CD14-positive monocyte (primary cell): ENCODE measurements around the gene UBE2L3. TPM values are rescaled to one million over a fixed set of nuclear protein-coding genes. Genes with fewer than 3 reads are reported as not detected.
"Not testable (repeated sequence)": the region's sequence is repeated elsewhere in the genome, so short reads cannot be mapped to it uniquely, and the experiment has no call there.

ENCODE experiments used
- DNase-seq, 3 donors: peaks; one replicate each; pipeline ENCODE4 v3.0.0-alpha.2; 2011 to 2022
- H2AFZ ChIP-seq: 2 replicates; pipeline ENCODE4 v1.6.0; 2012; ENCODE audit warnings: mild to moderate bottlenecking, low read depth, low read length, inconsistent platforms; ENCODE audit not compliant: insufficient read depth, poor library complexity, severe bottlenecking
- H3K27ac ChIP-seq, 2 donors: 1 replicate in 1 of 2; 2 replicates in 1 of 2; pipeline ENCODE4 v1.5.1; 2012 to 2013; ENCODE audit warnings: low read length in 2 of 2, control low read depth in 1 of 2, inconsistent platforms in 1 of 2, low read depth in 1 of 2, mild to moderate bottlenecking in 1 of 2
- H3K27me3 ChIP-seq, 2 donors: one replicate each; pipeline versions ENCODE4 v1.6.0 to v1.6.1; 2011 to 2013; ENCODE audit warnings: low read length in 2 of 2; ENCODE audit not compliant: control insufficient read depth in 2 of 2, insufficient read depth in 2 of 2
- H3K36me3 ChIP-seq, 2 donors: replicated peaks in 1 of 2; 1 replicate in 1 of 2; 2 replicates in 1 of 2; pipeline versions ENCODE4 v1.5.1 to v1.6.1; 2012 to 2013; ENCODE audit warnings: low read length in 2 of 2, control low read depth in 1 of 2, inconsistent platforms in 1 of 2, mild to moderate bottlenecking in 1 of 2; ENCODE audit not compliant: insufficient read depth in 2 of 2, control insufficient read depth in 1 of 2
- H3K4me1 ChIP-seq, 2 donors: 1 replicate in 1 of 2; 2 replicates in 1 of 2; pipeline versions ENCODE4 v1.5.1 to v1.6.1; 2012 to 2013; ENCODE audit warnings: low read length in 2 of 2, control low read depth in 1 of 2, inconsistent platforms in 1 of 2, mild to moderate bottlenecking in 1 of 2, moderate library complexity in 1 of 2; ENCODE audit not compliant: insufficient read depth in 2 of 2, control insufficient read depth in 1 of 2
- H3K4me2 ChIP-seq: replicated peaks from 2 replicates; pipeline ENCODE3; 2012; ENCODE audit warnings: low read length, moderate library complexity, mild to moderate bottlenecking; ENCODE audit not compliant: poor library complexity, severe bottlenecking; ENCODE audit errors: extremely low read depth
- H3K4me3 ChIP-seq, 3 experiments: fragments of 200-600 bp in 1 of 3; sonication (generic) in 1 of 3; replicated peaks in 1 of 3; 1 replicate in 2 of 3; 2 replicates in 1 of 3; pipeline ENCODE4 v1.5.1; 2011 to 2013; ENCODE audit warnings: low read length in 3 of 3, mild to moderate bottlenecking in 3 of 3, control low read depth in 2 of 3, low read depth in 2 of 3, inconsistent platforms in 1 of 3, moderate library complexity in 1 of 3
- H3K79me2 ChIP-seq: 2 replicates; pipeline ENCODE4 v1.6.0; 2012; ENCODE audit warnings: mild to moderate bottlenecking, control low read depth, inconsistent platforms, low read length, moderate library complexity; ENCODE audit not compliant: insufficient read depth
- H3K9ac ChIP-seq: 2 replicates; pipeline ENCODE4 v1.6.0; 2017; ENCODE audit warnings: low read length, mild to moderate bottlenecking; ENCODE audit not compliant: insufficient read depth, poor library complexity, severe bottlenecking
- H3K9me3 ChIP-seq, 2 donors: replicated peaks in 1 of 2; 1 replicate in 1 of 2; 2 replicates in 1 of 2; pipeline versions ENCODE4 v1.5.1 to v1.6.1; 2012 to 2013; ENCODE audit warnings: low read length in 2 of 2, control low read depth in 1 of 2; ENCODE audit not compliant: control insufficient read depth in 1 of 2, insufficient read depth in 1 of 2
- H4K20me1 ChIP-seq: 2 replicates; pipeline ENCODE4 v1.6.0; 2012; ENCODE audit warnings: mild to moderate bottlenecking, low read length, control low read depth, moderate library complexity; ENCODE audit not compliant: insufficient read depth
- H3K27ac Mint-ChIP-seq, 7 donors: one replicate each; pipeline ENCODE4 v1.8.0; 2020; ENCODE audit warnings: mild to moderate bottlenecking in 7 of 7, mixed read lengths in 7 of 7, moderate library complexity in 6 of 7, inconsistent platforms in 2 of 7
- H3K27me3 Mint-ChIP-seq, 3 donors: one replicate each; pipeline ENCODE4 v1.8.0; 2021 to 2022; ENCODE audit warnings: low read depth in 3 of 3, mild to moderate bottlenecking in 3 of 3, mixed read lengths in 3 of 3, moderate library complexity in 3 of 3, inconsistent platforms in 1 of 3
- H3K36me3 Mint-ChIP-seq, 2 donors: one replicate each; pipeline ENCODE4 v1.8.0; 2020; ENCODE audit warnings: mixed read lengths in 2 of 2, inconsistent platforms in 1 of 2, mild to moderate bottlenecking in 1 of 2
- H3K4me1 Mint-ChIP-seq: one replicate; pipeline ENCODE4 v1.8.0; 2020; ENCODE audit warnings: mild to moderate bottlenecking, mixed read lengths
- H3K4me3 Mint-ChIP-seq, 2 donors: one replicate each; pipeline ENCODE4 v1.8.0; 2020; ENCODE audit warnings: mild to moderate bottlenecking in 2 of 2, mixed read lengths in 2 of 2, moderate library complexity in 1 of 2
- H3K9me3 Mint-ChIP-seq, 7 donors: one replicate each; pipeline ENCODE4 v1.8.0; 2020 to 2022; ENCODE audit warnings: mixed read lengths in 7 of 7, mild to moderate bottlenecking in 6 of 7, moderate library complexity in 6 of 7, inconsistent platforms in 2 of 7
- CTCF ChIP-seq: fragments of 200-600 bp; IDR thresholded peaks from one replicate; pipeline ENCODE4 v1.8.0; 2022; ENCODE audit warnings: antibody characterized with exemption, mild to moderate bottlenecking
- WGBS: methylation state at CpG from one replicate; pipeline ENCODE4 v1.1.5; 2013; ENCODE audit warnings: missing lambda C conversion rate; ENCODE audit not compliant: insufficient coverage; 5-methylcytosine and 5-hydroxymethylcytosine counted together
- intact Hi-C, 2 donors: fragments of 100-400 bp; cut with micrococcal nuclease; formaldehyde crosslinking; loops; one replicate each; pipeline versions ENCODE4 v1.15.0 to v1.15.1; 2023
- polyA plus RNA-seq, 3 donors: library from polyadenylated mRNA; depleted of rRNA in 1 of 3; unstranded in 2 of 3; stranded (reverse) in 1 of 3; fragments of 300-500 nt in 2 of 3; fragments of >200 nt in 1 of 3; fragmentation: Illumina TruSeq in 2 of 3; gene quantifications; 1 replicate in 2 of 3; 2 replicates in 1 of 3; pipeline ENCODE4 v1.2.3, GENCODE V29; 2012 to 2021

UBE2L3 gene
- polyA plus RNA-seq, 3 donors = 19.6 to 88.9 (median 69.6) TPM

DNA sequence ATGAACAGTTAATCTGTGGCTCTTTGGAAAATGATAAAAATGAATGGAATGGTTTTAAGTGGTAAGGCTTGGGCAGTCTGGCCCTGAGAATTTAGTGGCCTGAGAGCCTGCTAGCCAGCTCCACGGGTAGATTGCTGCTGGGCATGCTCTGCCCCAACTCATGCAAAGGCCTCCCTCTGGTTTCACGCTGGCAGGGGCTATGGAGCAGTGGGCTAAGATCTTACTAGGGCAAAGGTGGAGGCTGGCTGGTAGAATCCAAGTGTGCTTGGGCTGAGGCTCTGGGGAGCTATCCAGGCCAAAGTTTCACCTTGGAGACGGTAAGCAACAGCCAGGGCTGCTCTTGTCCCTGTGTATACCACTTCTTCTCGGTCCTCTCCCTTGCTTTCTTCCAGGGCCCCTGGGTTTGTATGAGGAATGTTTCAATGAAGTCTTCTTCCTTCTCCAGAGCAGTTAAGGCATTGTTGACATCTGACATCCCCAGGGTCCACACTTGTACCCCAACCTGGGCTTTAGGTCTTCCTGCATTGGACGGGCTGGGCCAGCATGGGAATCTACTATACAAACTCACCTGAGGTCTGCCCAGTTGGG, 27.4 kb downstream of the UBE2L3 start:
- Histone ChIP-seq H4K20me1 (peaks cover 100% of the 10 kb centered on the region), H3K27ac (no peak overlapping the region), H3K36me3 (peaks cover 31 to 76% of the 10 kb centered on the region in 2 donors), H3K79me2 (peaks cover 100% of the 10 kb centered on the region), H3K4me3 (no peak overlapping the region), H2AFZ (no peak overlapping the region), H3K27me3 (no peaks in the 10 kb centered on the region), H3K4me2 (no peak overlapping the region), H3K9ac (no peak overlapping the region), H3K9me3 (no peaks in the 10 kb centered on the region), H3K4me1 (no peaks in the 10 kb centered on the region)
- Mint-ChIP-seq H3K4me3 (peak overlapping the region in 1 of 2 donors; percentile 31), H3K4me1 (peaks cover 29% of the 10 kb centered on the region), H3K27me3 (peaks cover 0 to 3% (median 0%) of the 10 kb centered on the region in 3 donors), H3K36me3 (peaks cover 49 to 74% of the 10 kb centered on the region in 2 donors), H3K9me3 (peaks cover 0 to 1% (median 0%) of the 10 kb centered on the region in 7 donors), H3K27ac (peak overlapping the region in 2 of 7 donors; percentile 16 to 69)
- WGBS = 94% methylated on average over 2 of the region's 5 CpGs
- no peak for TF ChIP-seq CTCF
- no peak for DNase-seq
- intact Hi-C loops = no loop called here

DNA sequence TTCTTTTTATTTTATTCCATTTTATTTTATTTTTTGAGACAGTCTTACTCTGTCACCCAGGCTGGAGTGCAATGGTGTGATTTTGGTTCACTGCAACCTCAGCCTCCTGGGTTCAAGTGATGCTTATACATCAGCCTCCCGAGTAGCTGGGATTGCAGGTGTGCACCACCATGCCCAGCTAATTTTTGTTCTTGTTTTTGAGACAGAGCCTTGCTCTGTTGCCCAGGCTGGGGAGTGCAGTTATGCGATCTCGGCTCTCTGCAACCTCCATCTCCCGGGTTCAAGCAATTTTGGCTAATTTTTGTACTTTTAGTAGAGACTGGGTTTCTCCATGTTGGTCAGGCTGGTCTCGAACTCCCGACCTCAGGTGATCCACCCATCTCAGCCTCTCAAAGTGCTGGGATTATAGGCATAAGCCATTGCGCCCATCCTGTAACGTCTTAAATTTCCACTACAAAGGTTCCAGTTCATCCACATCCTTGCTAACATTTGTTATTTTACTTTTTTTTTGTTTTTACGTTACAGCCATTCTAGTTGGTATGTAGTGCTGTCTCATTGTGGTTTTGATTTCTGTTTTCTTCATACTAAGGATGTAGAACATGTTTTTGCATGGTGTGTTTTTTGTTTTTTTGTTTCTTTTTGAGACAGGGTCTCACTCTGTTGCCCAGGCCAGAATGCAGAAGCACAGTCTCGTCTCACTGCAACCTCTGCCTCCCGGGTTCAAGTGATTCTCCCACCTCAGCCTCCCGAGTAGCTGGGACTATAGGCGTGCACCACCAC, 29.0 kb downstream of the UBE2L3 start:
- H2AFZ ChIP-seq, H3K4me3 Mint-ChIP-seq, H3K4me2 ChIP-seq, intact Hi-C loops, DNase-seq, H3K27ac ChIP-seq, H3K9me3 Mint-ChIP-seq, H3K4me1 ChIP-seq, H3K9ac ChIP-seq, H3K4me3 ChIP-seq, H3K27me3 Mint-ChIP-seq, H3K27me3 ChIP-seq, H3K9me3 ChIP-seq: not testable (repeated sequence)
- Mint-ChIP-seq H3K4me1 (peaks cover 21% of the 10 kb centered on the region), H3K27ac (peak overlapping the region in 2 of 7 donors; percentile 46 to 72), H3K36me3 (peaks cover 49 to 60% of the 10 kb centered on the region in 2 donors)
- WGBS = 79% methylated on average over 3 of the region's 13 CpGs
- peaks cover 31 to 65% of the 10 kb centered on the region in 2 donors for H3K36me3 ChIP-seq
- peaks cover 100% of the 10 kb centered on the region for H4K20me1 ChIP-seq
- peaks cover 100% of the 10 kb centered on the region for H3K79me2 ChIP-seq
